Activated naive CD8-positive, alpha-beta T cell treated with anti-CD3 and anti-CD28 coated beads, Interleukin-2, amount 10 ng/mL, durations not matched to agents 7 days and 5 days (primary cell): ENCODE data around the gene ATRNL1. TPM values are rescaled to one million over a fixed set of nuclear protein-coding genes. Genes with fewer than 3 reads are reported as not detected.
"Not testable (repeated sequence)": the region's sequence is repeated elsewhere in the genome, so short reads cannot be mapped to it uniquely, and the experiment has no call there.

ENCODE experiments used
- ATAC-seq: fragments of 150-1000 bp; cut with Tn5 transposase; one replicate; pipeline ENCODE4 v1.10.0; 2021; ENCODE audit warnings: low read depth, moderate library complexity
- POLR2A ChIA-PET: fragments of 350-600 bp; sonication (Branson Sonifier 250); formaldehyde crosslinking; loops from one replicate; lab custom pipeline; 2021; ENCODE audit warnings: antibody characterized with exemption; lab: Charles Lee
- DNase-seq: peaks from one replicate; pipeline ENCODE4 v3.0.0; 2021
- H3K27ac Mint-ChIP-seq: one replicate; pipeline ENCODE4 v1.8.0; 2022; ENCODE audit warnings: mild to moderate bottlenecking, mixed read lengths
- H3K27me3 Mint-ChIP-seq: one replicate; pipeline ENCODE4 v1.8.0; 2022; ENCODE audit warnings: mild to moderate bottlenecking, moderate library complexity, mixed read lengths
- H3K36me3 Mint-ChIP-seq: one replicate; pipeline ENCODE4 v1.8.0; 2021; ENCODE audit warnings: mild to moderate bottlenecking, mixed read lengths
- H3K4me1 Mint-ChIP-seq: one replicate; pipeline ENCODE4 v1.8.0; 2021; ENCODE audit warnings: mixed read lengths
- H3K4me3 Mint-ChIP-seq: one replicate; pipeline ENCODE4 v1.8.0; 2022; ENCODE audit warnings: mild to moderate bottlenecking, moderate library complexity, mixed read lengths
- H3K9me3 Mint-ChIP-seq: one replicate; pipeline ENCODE4 v1.8.0; 2021; ENCODE audit warnings: mixed read lengths
- total RNA-seq, 2 experiments: library from RNA; stranded (reverse); gene quantifications; one replicate each; pipeline ENCODE4 v1.2.3, GENCODE V29; 2021

The ATRNL1 gene
- total RNA-seq, 2 experiments from 2014 or later = not detected

DNA sequence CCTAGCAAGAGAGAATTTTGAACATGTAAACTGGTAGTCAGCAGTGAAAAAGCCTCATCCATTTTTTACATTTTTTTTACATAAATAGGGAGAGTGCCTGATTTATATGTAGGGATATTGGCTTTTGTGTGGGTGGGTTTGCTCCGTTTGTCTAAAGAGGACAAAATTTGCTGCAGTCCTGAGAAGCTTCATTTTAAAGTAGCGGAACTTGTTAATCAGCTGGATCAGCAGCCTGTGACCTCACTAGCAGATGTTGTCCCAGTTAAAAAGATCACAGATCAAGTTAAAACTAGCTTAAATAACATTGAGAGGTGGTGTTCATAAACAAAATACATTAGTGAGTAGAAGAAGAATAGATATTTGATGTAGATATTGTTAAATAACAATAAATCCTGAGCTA, 2.6 kb downstream of the ATRNL1 start:
- POLR2A ChIA-PET = no interaction called here
- Mint-ChIP-seq H3K9me3 (no peaks in the 10 kb centered on the region), H3K27me3 (peaks cover 53% of the 10 kb centered on the region)

GRCh38 chr10:115103700-115104099, 10.5 kb downstream of the ATRNL1 start:
- Mint-ChIP-seq H3K9me3 (peaks cover 12% of the 10 kb centered on the region), H3K36me3 (no peaks in the 10 kb centered on the region), H3K27me3 (peaks cover 20% of the 10 kb centered on the region), H3K4me1 (no peaks in the 10 kb centered on the region), H3K27ac (no peak overlapping the region), H3K4me3 (no peak overlapping the region)
- POLR2A ChIA-PET = no interaction called here
- DNase-seq (no peak), ATAC-seq (no peak)

More for the DNA sequence above, 2.6 kb downstream of the ATRNL1 start:
- ATAC-seq = no peak
- no peak overlapping the region for H3K27ac Mint-ChIP-seq
- H3K4me3 Mint-ChIP-seq = no peak overlapping the region
- DNase-seq = no peak
- peaks cover 6% of the 10 kb centered on the region for H3K4me1 Mint-ChIP-seq
- H3K36me3 Mint-ChIP-seq = no peaks in the 10 kb centered on the region

DNA sequence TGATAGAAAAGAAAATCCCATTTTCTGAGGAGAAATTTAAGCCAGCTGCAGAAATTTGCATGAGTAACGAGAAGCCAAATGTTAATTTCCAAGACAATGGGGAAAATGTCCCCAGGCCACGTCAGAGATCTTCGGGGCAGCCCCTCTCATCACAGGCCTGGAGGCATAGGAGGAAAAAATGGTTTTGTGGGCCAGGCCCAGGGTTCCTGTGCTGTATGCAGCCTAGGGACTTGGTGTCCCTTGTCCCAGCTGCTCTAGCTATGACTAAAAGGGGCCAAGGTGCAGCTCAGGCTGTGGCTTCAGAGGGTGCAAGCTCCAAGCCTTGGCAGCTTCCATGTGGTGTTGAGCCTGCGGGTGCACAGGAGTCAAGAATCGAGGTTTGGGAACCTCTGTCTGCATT, 12.2 kb downstream of the ATRNL1 start:
- DNase-seq, ATAC-seq, POLR2A ChIA-PET, H3K27ac Mint-ChIP-seq, H3K4me1 Mint-ChIP-seq, H3K4me3 Mint-ChIP-seq, H3K36me3 Mint-ChIP-seq: not testable (repeated sequence)
- peaks cover 18% of the 10 kb centered on the region for H3K27me3 Mint-ChIP-seq
- peaks cover 12% of the 10 kb centered on the region for H3K9me3 Mint-ChIP-seq

- Mint-ChIP-seq H3K27me3 (peaks cover 6% of the 10 kb centered on the region), H3K9me3 (peaks cover 15% of the 10 kb centered on the region), H3K36me3 (no peaks in the 10 kb centered on the region), H3K4me1 (no peaks in the 10 kb centered on the region), H3K4me3 (no peak overlapping the region), H3K27ac (no peak overlapping the region)
- ATAC-seq (no peak), DNase-seq (no peak)
- POLR2A ChIA-PET = no interaction called here
These were observed 14.7 kb downstream of the ATRNL1 start for GRCh38 chr10:115107830-115108229.

DNA sequence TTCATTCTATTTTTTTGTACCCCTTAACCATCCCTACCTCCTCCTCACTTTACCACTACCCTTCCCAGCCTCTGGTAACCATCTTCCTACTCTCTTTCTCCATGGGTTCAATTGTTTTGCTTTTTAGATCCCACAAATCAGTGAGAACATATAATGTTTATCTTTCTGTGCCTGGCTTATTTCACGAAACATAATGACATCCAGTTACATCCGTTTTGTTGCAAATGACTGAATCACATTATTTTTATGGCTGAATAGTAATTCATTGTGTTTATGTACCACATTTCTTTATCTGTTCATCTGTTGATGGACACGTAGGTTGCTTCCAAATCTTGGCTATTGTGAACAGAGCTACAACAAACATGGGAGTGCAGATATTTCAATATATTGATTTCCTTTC, 24.1 kb downstream of the ATRNL1 start:
- peaks cover 3% of the 10 kb centered on the region for H3K9me3 Mint-ChIP-seq
- no peak overlapping the region for H3K27ac Mint-ChIP-seq
- DNase-seq (no peak), ATAC-seq (no peak)
- POLR2A ChIA-PET = no interaction called here
- peaks cover 13% of the 10 kb centered on the region for H3K27me3 Mint-ChIP-seq
- no peak overlapping the region for H3K4me3 Mint-ChIP-seq
- H3K36me3 Mint-ChIP-seq = no peaks in the 10 kb centered on the region
- no peaks in the 10 kb centered on the region for H3K4me1 Mint-ChIP-seq

GRCh38 chr10:115118346-115118745, 25.2 kb downstream of the ATRNL1 start:
- Mint-ChIP-seq H3K27me3 (peaks cover 13% of the 10 kb centered on the region), H3K36me3 (no peaks in the 10 kb centered on the region), H3K9me3 (no peaks in the 10 kb centered on the region), H3K4me1 (no peaks in the 10 kb centered on the region), H3K27ac (no peak overlapping the region), H3K4me3 (no peak overlapping the region)
- ATAC-seq (no peak), DNase-seq (no peak)
- POLR2A ChIA-PET = no interaction called here

GRCh38 chr10:115125505-115125904, 32.3 kb downstream of the ATRNL1 start:
- Mint-ChIP-seq H3K36me3 (no peaks in the 10 kb centered on the region), H3K27me3 (peaks cover 6% of the 10 kb centered on the region), H3K9me3 (no peaks in the 10 kb centered on the region), H3K27ac (no peak overlapping the region), H3K4me3 (no peak overlapping the region), H3K4me1 (no peaks in the 10 kb centered on the region)
- DNase-seq (no peak), ATAC-seq (no peak)
- POLR2A ChIA-PET = no interaction called here

GRCh38 chr10:115129752-115130151, 36.6 kb downstream of the ATRNL1 start:
- Mint-ChIP-seq H3K27ac (no peak overlapping the region), H3K36me3 (no peaks in the 10 kb centered on the region), H3K27me3 (no peaks in the 10 kb centered on the region), H3K9me3 (no peaks in the 10 kb centered on the region), H3K4me1 (no peaks in the 10 kb centered on the region), H3K4me3 (no peak overlapping the region)
- no peak for ATAC-seq
- POLR2A ChIA-PET = no interaction called here
- no peak for DNase-seq

DNA sequence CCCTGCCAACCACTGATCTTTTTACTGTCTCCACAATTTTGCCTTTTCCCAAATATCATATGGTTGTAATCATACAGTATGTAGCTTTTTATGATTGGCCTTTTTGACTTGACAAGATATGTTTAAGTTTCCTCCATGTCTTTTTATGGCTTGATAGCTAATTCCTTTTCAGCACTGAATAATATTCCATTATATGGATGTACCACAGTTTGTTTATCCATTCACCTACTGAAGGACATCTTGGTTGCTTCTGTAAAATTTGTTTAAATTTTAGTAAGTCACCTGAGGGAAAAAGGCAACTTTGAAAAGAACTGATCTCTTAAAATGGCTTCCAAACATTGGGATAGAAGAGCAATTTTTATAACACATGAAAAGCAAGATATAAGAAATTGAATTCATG, 43.5 kb downstream of the ATRNL1 start:
- no peak for ATAC-seq
- no peaks in the 10 kb centered on the region for H3K27me3 Mint-ChIP-seq
- no peaks in the 10 kb centered on the region for H3K36me3 Mint-ChIP-seq
- DNase-seq = no peak
- no peaks in the 10 kb centered on the region for H3K4me1 Mint-ChIP-seq
- no peak overlapping the region for H3K27ac Mint-ChIP-seq
- POLR2A ChIA-PET = no interaction called here
- H3K4me3 Mint-ChIP-seq = no peak overlapping the region
- no peaks in the 10 kb centered on the region for H3K9me3 Mint-ChIP-seq

DNA sequence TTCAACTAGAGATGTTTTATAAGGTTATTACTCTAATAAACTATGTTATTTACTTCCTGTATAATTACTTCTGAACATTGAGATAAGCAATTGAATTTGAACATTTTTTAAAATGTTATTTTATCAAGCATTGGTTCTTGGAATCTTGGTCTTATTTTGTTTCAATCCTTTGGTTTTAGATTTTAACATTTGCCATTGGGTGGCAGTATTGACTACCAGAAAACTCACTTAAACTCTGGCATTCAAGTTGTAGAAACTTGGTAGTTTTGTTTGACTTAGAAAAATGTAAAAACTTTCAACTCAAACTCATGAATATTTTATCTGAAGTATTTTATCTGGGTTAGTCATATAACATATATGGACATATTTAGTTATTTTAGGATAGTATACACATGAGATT, 48.1 kb downstream of the ATRNL1 start:
- POLR2A ChIA-PET = no interaction called here
- H3K4me3 Mint-ChIP-seq = no peak overlapping the region
- ATAC-seq (no peak), DNase-seq (no peak)
- H3K9me3 Mint-ChIP-seq = no peaks in the 10 kb centered on the region
- no peak overlapping the region for H3K27ac Mint-ChIP-seq
- H3K4me1 Mint-ChIP-seq = no peaks in the 10 kb centered on the region
- no peaks in the 10 kb centered on the region for H3K27me3 Mint-ChIP-seq
- no peaks in the 10 kb centered on the region for H3K36me3 Mint-ChIP-seq

DNA sequence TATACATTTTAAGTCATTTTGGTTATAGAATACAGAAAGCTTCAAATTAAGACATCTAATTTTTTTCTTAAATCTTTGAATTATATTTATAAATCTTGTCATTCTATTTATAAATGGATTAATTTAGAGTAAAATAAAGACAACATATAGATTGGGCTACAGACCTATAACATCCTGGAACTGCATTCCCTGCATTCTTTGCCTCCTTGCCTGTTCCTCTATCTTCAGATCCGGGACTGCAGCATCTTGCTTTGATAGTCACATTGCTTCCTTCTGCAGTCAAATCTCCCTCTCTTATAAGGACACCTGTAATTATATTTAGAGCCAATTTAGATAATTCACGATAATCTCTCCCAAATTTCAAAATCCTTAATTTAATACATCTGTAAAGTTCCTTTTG, 64.2 kb downstream of the ATRNL1 start:
- POLR2A ChIA-PET = no interaction called here
- no peaks in the 10 kb centered on the region for H3K36me3 Mint-ChIP-seq
- H3K27me3 Mint-ChIP-seq = peaks cover 5% of the 10 kb centered on the region
- no peaks in the 10 kb centered on the region for H3K4me1 Mint-ChIP-seq
- no peaks in the 10 kb centered on the region for H3K9me3 Mint-ChIP-seq
- H3K27ac Mint-ChIP-seq = no peak overlapping the region
- ATAC-seq (no peak), DNase-seq (no peak)
- H3K4me3 Mint-ChIP-seq = no peak overlapping the region

GRCh38 chr10:115163129-115163528, 70.0 kb downstream of the ATRNL1 start:
- peaks cover 3% of the 10 kb centered on the region for H3K27me3 Mint-ChIP-seq
- DNase-seq = no peak

DNA sequence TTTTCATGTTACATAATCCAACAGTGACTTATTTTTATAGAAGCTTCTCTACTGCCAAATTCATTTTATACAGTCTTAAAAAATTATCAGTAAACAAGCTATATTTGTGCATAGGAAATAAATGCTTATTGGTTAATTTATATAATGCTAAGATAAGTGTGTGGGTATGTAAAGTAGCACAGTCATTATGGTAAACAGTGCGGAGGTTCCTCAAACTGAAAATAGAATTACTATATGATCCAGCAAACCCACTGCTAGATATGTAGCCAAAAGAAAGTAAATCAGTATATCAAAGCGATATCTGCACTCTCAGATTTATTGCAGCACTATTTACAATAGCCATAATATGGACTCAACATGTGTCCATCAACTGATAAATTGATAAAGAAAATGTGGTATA, 71.1 kb downstream of the ATRNL1 start:
- Mint-ChIP-seq H3K4me1 (no peaks in the 10 kb centered on the region), H3K27ac (no peak overlapping the region), H3K27me3 (peaks cover 3% of the 10 kb centered on the region), H3K4me3 (no peak overlapping the region), H3K9me3 (no peaks in the 10 kb centered on the region), H3K36me3 (no peaks in the 10 kb centered on the region)
- no peak for ATAC-seq
- POLR2A ChIA-PET = no interaction called here
- DNase-seq = no peak

More at GRCh38 chr10:115163129-115163528, 70.0 kb downstream of the ATRNL1 start:
- H3K36me3 Mint-ChIP-seq = no peaks in the 10 kb centered on the region
- H3K27ac Mint-ChIP-seq = no peak overlapping the region
- ATAC-seq = no peak
- H3K4me3 Mint-ChIP-seq = no peak overlapping the region
- POLR2A ChIA-PET = no interaction called here
- H3K9me3 Mint-ChIP-seq = no peaks in the 10 kb centered on the region
- H3K4me1 Mint-ChIP-seq = no peaks in the 10 kb centered on the region

DNA sequence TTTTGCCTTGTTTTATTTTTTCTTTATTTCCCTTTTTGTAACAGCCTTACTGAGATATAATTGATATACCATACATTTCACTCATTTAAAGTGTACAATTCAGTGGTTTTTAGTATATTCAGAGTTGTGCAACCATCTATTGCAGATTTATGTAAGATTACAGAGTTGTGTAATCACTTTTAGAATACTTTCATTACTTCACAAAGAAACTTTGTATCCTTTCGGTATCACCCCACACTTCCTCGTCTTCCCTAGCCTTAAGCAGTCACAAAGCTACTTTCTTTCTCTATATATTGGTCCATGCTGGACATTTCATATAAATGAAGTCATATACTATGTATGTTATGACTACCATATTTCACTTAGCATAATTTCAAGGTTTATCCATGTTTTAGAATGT, 74.6 kb downstream of the ATRNL1 start:
- no peak for ATAC-seq
- Mint-ChIP-seq H3K36me3 (no peaks in the 10 kb centered on the region), H3K27ac (no peak overlapping the region), H3K9me3 (no peaks in the 10 kb centered on the region), H3K4me1 (no peaks in the 10 kb centered on the region), H3K4me3 (no peak overlapping the region), H3K27me3 (no peaks in the 10 kb centered on the region)
- POLR2A ChIA-PET = no interaction called here
- DNase-seq = no peak

GRCh38 chr10:115171392-115171960, 78.3 kb downstream of the ATRNL1 start:
- no peaks in the 10 kb centered on the region for H3K36me3 Mint-ChIP-seq
- peaks cover 1% of the 10 kb centered on the region for H3K27me3 Mint-ChIP-seq
- no peaks in the 10 kb centered on the region for H3K4me1 Mint-ChIP-seq
- H3K4me3 Mint-ChIP-seq = no peak overlapping the region
- no peaks in the 10 kb centered on the region for H3K9me3 Mint-ChIP-seq
- no peak overlapping the region for H3K27ac Mint-ChIP-seq
- POLR2A ChIA-PET = no interaction called here
- ATAC-seq (no peak), DNase-seq (no peak)
